Measurements from ENCODE around the gene HHATL. TPM values are rescaled to one million over a fixed set of nuclear protein-coding genes. Genes with fewer than 3 reads are reported as not detected.
A peak's percentile ranks its signal among the peaks of the same experiment; 100 is the strongest.

Gene HHATL
- total RNA-seq, 1 donor from 2014 or later, result 552 TPM

- Histone ChIP-seq H3K9me3 (replicated peaks) (no peaks in the 10 kb centered on the region), H3K4me3 (no peak overlapping the region), H3K27ac (replicated peaks) (peak overlapping the region; percentile 14), H3K4me1 (peaks cover 64% of the 10 kb centered on the region), H3K27me3 (ENCODE audit: low read depth) (no peaks in the 10 kb centered on the region), H3K36me3 (peaks cover 42% of the 10 kb centered on the region)
- TF ChIP-seq CTCF (IDR thresholded peaks at IDR 0.05; ENCODE audit: borderline replicate concordance), result no peak
- intact Hi-C loops (cut with micrococcal nuclease), result loop anchor here (10.0 kb wide), 2 partner anchors 55 to 95 kb away; partner anchors contain the start of gene SS18L2
- DNase-seq, result no peak
These were observed 52.8 kb downstream of the HHATL start for GRCh38 chr3:42649783-42650182.

GRCh38 chr3:42649006-42649405, 53.6 kb downstream of the HHATL start:
- no peaks in the 10 kb centered on the region for H3K27me3 ChIP-seq (ENCODE audit: low read depth)
- no peak overlapping the region for H3K4me3 ChIP-seq
- H3K9me3 ChIP-seq (replicated peaks), result no peaks in the 10 kb centered on the region
- peaks cover 49% of the 10 kb centered on the region for H3K36me3 ChIP-seq
- peak overlapping the region; percentile 14 for H3K27ac ChIP-seq (replicated peaks)
- H3K4me1 ChIP-seq, result peaks cover 59% of the 10 kb centered on the region
- no peak for TF ChIP-seq CTCF (IDR thresholded peaks at IDR 0.05; ENCODE audit: borderline replicate concordance)
- intact Hi-C loops (cut with micrococcal nuclease), result loop anchor here (10.0 kb wide), 1 partner anchor 54 kb away; the partner anchor contains the start of gene SS18L2
- no peak for DNase-seq

GRCh38 chr3:42647821-42648459, 54.7 kb downstream of the HHATL start:
- intact Hi-C loops (cut with micrococcal nuclease), result loop anchor here (10.0 kb wide), 1 partner anchor 53 kb away; the partner anchor contains the start of gene SS18L2
- Histone ChIP-seq H3K27me3 (ENCODE audit: low read depth) (no peaks in the 10 kb centered on the region), H3K36me3 (peaks cover 60% of the 10 kb centered on the region), H3K4me3 (no peak overlapping the region), H3K9me3 (replicated peaks) (no peaks in the 10 kb centered on the region), H3K4me1 (peaks cover 48% of the 10 kb centered on the region), H3K27ac (replicated peaks) (peak overlapping the region; percentile 15)
- TF ChIP-seq CTCF (IDR thresholded peaks at IDR 0.05; ENCODE audit: borderline replicate concordance), result no peak
- no peak for DNase-seq

Other genes with a start within 250 kb of the HHATL start
- gene VIPR1, start 200.2 kb downstream of the HHATL start, total RNA-seq, result 1.7 TPM
- 23.0 TPM for gene SEC22C, start 120.8 kb downstream of the HHATL start, total RNA-seq
- gene SS18L2, start 111.9 kb downstream of the HHATL start, total RNA-seq, result 12.2 TPM
- 20.0 TPM for gene NKTR, start 102.1 kb downstream of the HHATL start, total RNA-seq
- 118 TPM for gene ZBTB47, start 49.1 kb downstream of the HHATL start, total RNA-seq
- 0.22 TPM for gene KLHL40, start 17.3 kb downstream of the HHATL start, total RNA-seq
- 0.41 TPM for gene CCDC13, start 70.5 kb upstream of the HHATL start, total RNA-seq
- 377 TPM for gene HIGD1A, start 101.7 kb upstream of the HHATL start, total RNA-seq
- gene ACKR2, start 106.6 kb upstream of the HHATL start, total RNA-seq, result 0.44 TPM
- gene CYP8B1, start 173.1 kb upstream of the HHATL start, total RNA-seq, result not detected
- 2.7 TPM for gene ZNF662, start 203.3 kb upstream of the HHATL start, total RNA-seq